Measurements from ENCODE around the gene SLC39A1.

Gene SLC39A1

GRCh38 chr1:153926405-153926804, 36.9 kb downstream of the SLC39A1 start:
- DNase-seq (ENCODE audit: low spot score) = no peak
- TF ChIP-seq CTCF (IDR thresholded peaks at IDR 0.05; ENCODE audit: extremely low read depth, missing control alignments) = no peak

- peak; percentile 98 for DNase-seq (ENCODE audit: low spot score)
- TF ChIP-seq CTCF (IDR thresholded peaks at IDR 0.05; ENCODE audit: extremely low read depth, missing control alignments) = no peak
These were observed 40.1 kb downstream of the SLC39A1 start, which contains the start of gene GATAD2B for GRCh38 chr1:153922972-153923925. TSS of gene GATAD2B (minus strand) at chr1:153922972. CDS start at chr1:153828347, 94,625 bp downstream.

GRCh38 chr1:153922076-153922971, 41.0 kb downstream of the SLC39A1 start:
- TF ChIP-seq CTCF (IDR thresholded peaks at IDR 0.05; ENCODE audit: extremely low read depth, missing control alignments) = peak; percentile 30

GRCh38 chr1:153921803-153922075, 41.6 kb downstream of the SLC39A1 start:
- TF ChIP-seq CTCF (IDR thresholded peaks at IDR 0.05; ENCODE audit: extremely low read depth, missing control alignments) = no peak
- no peak for DNase-seq (ENCODE audit: low spot score)

More at GRCh38 chr1:153922076-153922971, 41.0 kb downstream of the SLC39A1 start:
- DNase-seq (ENCODE audit: low spot score) = no peak

GRCh38 chr1:153921080-153921802, 42.1 kb downstream of the SLC39A1 start:
- no peak for TF ChIP-seq CTCF (IDR thresholded peaks at IDR 0.05; ENCODE audit: extremely low read depth, missing control alignments)
- DNase-seq (ENCODE audit: low spot score) = no peak

- TF ChIP-seq CTCF (IDR thresholded peaks at IDR 0.05; ENCODE audit: extremely low read depth, missing control alignments) = no peak
- peak; percentile 26 for DNase-seq (ENCODE audit: low spot score)
These were observed 43.2 kb downstream of the SLC39A1 start for GRCh38 chr1:153919876-153920852.

Data from GM20000 (cell line).